NCI-H128 (cell line): ENCODE results near the gene AQP12B.
"Not testable (repeated sequence)": the region's sequence is repeated elsewhere in the genome, so short reads cannot be mapped to it uniquely, and the experiment has no call there.

Source experiments
- DNase-seq: peaks from one replicate; lab custom pipeline; 2025; ENCODE audit not compliant: unreplicated experiment; lab: John Stamatoyannopoulos, UW

AQP12B gene

GRCh38 chr2:240685771-240686371, 3.2 kb upstream of the AQP12B start:
- DNase-seq, result peak; percentile 16

DNA sequence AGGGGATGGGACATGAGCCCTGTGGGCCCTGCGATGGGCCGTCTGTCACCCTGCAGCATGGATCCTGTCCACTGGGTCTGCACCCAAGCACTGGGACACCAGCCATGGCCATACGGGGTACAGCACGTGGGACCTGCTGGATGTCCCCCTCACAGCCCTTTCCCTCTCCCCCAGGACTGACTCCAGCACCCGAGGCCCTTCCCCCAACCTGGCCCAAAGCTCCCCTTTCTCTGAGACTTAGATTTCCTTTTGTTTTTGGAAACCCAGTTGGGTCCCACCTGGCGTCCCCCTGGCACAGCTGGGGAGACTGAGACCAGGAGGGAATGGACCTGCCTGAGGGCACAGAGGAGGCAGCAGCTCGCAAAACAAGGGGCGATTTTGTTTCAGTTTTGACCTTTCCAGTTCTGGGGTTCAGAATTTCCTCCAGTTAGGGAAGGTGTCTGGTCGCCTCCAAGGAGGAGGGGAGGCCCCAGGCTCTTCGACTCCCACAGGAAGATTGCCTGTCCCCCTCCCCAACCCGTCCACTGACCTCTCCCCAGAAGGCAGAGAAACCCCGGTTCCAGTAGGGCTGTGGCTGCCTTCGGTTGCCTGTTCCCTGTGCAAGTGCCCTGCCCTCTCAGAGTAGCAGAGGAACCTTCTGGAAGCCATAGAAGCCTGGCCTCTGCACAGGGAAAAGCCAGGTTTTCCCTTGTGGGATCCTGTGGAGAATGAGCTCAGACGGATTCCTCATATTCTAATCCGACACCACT, 1.5 kb upstream of the AQP12B start:
- not testable (repeated sequence) for DNase-seq

DNA sequence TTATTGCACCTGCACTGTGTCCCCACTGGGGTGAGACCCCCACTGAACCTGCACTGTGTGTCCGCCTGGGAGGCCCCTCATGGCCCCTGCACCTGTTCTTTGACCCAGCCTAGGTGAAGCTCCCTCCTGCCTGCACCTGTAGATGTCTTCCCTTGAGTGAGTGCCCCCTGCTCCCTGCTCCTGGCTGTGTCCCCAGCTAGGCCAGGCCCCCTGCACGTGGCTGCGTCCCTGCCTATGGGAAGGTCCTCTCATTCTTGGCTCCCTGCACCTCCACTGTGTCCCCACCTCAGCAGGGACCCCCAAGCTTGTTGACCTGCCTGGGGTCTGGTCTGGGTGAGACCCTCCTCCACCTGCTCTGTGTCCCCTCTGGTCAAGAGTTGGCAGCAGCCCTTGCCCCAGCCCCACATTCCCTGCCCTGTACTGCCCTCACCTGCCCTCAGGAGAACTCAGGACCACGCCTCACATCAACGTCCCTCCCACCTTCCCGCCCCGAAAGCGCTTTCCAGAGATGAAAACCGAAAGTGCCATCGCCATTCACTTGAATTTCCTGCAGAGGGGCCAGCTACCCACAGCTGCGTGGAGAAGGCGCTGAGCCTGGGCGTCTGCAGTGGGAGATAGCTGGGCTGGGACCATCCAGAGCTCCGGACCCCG, 769 bp upstream of the AQP12B start:
- not testable (repeated sequence) for DNase-seq

DNA sequence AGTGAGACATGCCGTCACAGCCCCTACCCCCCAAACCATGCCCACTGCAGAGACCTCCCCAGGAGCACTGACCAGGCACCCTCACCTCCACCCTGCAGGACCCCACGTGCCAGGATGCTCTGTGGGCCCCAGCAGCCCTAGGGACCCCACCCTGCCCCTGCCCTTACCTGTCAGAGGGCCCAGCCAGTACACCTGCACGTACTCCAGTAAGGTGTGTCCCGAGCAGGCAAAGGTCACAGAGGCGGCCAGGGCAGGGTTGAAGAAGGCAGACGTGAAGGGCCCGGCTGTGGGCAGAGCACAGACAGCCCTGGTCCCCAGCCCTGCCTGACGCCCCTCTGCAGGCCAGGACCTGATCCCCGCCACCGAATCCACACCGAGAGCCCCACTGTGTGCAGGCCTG, 2.5 kb downstream of the AQP12B start:
- not testable (repeated sequence) for DNase-seq

DNA sequence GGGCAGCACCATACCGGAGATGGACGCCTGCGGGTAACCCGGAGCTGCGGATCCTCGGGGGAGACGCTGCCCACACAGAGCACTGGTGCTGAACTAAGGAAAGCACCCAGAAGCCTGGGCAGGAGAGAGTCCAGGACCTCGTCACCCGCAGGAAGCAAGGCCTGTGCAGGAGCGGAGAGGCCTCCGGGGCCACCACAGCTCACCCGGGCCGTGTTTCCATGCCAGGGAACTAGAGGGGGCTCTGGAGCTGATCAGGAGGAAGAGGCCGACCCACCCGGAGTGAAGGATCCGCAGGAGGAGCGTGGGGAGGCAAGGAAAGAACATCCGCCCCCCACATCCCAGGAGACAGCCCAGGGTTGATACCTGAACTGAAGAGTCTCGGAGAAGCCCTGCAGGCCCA, 3.8 kb downstream of the AQP12B start:
- not testable (repeated sequence) for DNase-seq

- not testable (repeated sequence) for DNase-seq
Observed at GRCh38 chr2:240678043-240678442, 4.6 kb downstream of the AQP12B start.

DNA sequence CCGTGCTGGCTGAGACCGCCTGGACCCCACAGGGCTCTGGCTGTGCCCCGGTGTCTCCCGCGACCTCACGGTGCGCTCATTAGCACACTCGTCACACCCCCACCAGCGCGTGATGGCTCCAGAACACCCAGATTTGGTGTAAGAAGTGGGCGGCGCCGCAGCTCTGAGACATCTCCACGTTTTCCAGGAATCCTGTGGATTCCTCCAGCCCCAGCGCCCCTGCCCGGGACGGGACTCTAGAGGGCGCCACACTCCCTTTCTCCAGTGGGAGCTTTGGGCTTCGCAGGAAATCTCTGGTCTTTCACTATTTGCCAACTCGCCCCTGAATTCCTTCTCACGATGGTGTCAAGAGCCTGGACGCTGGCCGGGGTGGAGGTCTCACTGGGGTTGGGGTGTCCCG, 7.3 kb downstream of the AQP12B start:
- not testable (repeated sequence) for DNase-seq

- DNase-seq, result not testable (repeated sequence)
Observed at GRCh38 chr2:240674461-240675184, 8.1 kb downstream of the AQP12B start.

DNA sequence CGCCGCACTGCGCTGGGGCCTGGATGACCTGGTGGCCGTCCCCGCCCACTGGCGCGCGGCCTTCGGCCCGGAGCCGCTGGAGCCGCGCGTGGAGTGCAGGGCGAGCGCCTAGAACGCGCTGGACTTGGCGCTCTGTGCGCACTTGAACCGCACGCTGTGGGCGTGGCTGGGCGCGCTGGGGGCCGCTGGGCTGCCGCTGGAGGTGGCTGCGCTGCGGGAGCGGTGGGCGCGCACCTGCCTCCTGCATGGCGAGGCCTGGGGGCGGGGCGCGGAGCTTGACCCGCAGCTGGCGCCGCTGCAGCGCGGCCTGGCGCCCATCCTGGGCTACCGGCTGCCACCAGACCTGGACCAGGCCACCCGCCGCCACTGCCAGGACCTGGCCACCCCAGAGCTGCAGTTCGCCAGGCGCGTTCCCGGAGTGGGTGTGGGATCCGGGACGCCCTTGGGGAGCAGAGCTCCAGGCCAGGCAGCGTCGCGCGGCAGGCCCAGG, 9.9 kb downstream of the AQP12B start:
- DNase-seq, result no peak

DNA sequence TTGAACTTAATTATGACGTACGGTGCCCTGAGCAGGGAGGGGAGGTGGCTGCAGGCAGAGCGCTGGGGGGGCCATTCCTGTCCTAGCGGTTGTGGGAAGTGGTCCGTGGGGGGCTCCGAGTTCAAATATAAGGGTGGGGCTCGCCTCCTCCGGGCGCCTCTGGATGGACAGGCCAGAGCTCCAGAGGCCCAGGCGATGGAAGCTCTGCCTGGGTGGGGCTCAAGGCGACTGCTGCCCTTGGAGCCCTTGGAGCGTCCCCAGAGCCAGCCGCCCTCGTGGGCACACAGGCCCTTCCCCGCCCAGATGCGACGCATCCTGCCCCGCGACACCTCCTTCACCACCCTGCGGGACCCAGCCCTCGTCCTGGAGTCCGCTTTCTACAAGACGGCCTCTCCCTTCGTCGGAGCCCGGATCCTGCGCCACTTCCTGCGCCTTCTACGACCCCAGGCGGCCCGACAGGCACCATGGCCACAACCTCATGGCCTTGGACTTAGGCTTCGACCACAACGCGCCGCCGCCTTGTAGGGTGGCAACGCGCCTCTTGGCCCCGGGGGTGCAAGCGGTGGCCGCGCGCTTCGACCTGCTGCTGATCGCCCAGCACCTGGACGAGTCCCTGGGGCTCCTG, 10.5 kb downstream of the AQP12B start:
- no peak for DNase-seq

GRCh38 chr2:240670950-240671349, 11.7 kb downstream of the AQP12B start:
- no peak for DNase-seq

- no peak for DNase-seq
Observed at GRCh38 chr2:240670402-240670801, 12.3 kb downstream of the AQP12B start.

GRCh38 chr2:240664622-240665021, 18.1 kb downstream of the AQP12B start:
- no peak for DNase-seq

DNA sequence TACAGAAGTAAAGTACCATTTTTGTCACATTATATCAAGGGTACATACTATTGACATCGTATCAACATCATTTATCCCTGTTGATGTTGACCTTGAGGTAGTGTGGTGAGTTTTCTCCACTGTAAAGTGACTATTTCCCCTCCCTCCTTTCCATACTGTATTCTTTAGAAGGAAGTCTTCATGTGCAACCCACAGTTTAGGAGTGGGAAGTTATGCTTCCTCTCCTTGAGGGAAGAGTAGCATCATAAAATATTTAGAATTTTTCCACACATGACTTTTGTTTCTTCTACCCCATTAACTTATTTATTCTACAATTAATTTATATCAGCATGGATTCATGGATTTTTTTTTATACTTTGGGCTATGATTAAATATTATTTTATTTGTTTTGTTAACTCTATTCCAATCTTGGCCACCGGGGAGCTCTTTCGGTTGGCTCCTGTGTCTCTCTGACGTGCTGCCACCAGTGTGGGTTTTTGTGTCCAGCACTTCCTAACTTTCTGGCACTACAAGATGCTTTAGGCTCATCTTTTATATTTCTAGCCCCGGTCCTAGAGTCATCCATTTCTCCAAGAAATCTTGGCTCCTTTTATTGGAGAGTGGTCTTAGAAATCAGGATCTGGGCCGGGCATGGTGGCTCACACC, 19.0 kb downstream of the AQP12B start:
- DNase-seq, result no peak

DNA sequence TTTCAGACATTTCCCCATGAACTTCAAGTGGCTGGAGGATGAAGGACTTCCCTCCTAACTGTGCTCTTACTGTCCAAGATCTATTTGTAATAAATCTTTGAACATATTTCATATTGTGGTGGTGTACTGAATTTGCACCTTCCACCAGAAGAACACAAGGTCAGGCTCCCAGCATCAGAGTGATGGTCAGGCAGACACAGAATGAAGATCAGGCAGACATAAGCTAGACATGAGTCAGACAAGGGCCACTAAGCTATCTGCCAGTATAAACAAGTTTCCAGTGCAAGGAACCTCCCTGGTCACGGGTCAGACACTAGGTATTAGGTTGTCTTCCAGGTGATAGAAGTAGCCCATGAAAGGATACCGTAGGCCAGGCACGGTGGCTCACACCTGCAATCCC, 20.0 kb downstream of the AQP12B start:
- DNase-seq, result no peak

DNA sequence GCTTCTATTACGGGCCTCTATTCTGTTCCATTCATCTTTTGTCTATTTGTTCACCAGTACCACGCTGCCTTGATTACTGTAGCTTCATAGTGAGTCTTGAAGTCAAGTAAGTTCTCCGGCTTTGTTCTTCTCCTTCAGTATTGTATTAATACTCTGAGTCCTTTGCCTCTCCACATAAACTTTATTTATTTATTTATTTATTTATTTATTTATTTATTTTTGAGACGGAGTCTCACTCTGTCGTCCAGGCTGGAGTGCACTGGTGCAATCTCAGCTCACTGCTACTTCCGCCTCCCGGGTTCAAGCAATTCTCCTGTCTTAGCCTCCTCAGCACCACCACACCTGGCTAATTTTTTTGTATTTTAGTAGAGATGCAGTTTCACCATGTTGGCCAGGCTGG, 22.8 kb downstream of the AQP12B start:
- not testable (repeated sequence) for DNase-seq

DNA sequence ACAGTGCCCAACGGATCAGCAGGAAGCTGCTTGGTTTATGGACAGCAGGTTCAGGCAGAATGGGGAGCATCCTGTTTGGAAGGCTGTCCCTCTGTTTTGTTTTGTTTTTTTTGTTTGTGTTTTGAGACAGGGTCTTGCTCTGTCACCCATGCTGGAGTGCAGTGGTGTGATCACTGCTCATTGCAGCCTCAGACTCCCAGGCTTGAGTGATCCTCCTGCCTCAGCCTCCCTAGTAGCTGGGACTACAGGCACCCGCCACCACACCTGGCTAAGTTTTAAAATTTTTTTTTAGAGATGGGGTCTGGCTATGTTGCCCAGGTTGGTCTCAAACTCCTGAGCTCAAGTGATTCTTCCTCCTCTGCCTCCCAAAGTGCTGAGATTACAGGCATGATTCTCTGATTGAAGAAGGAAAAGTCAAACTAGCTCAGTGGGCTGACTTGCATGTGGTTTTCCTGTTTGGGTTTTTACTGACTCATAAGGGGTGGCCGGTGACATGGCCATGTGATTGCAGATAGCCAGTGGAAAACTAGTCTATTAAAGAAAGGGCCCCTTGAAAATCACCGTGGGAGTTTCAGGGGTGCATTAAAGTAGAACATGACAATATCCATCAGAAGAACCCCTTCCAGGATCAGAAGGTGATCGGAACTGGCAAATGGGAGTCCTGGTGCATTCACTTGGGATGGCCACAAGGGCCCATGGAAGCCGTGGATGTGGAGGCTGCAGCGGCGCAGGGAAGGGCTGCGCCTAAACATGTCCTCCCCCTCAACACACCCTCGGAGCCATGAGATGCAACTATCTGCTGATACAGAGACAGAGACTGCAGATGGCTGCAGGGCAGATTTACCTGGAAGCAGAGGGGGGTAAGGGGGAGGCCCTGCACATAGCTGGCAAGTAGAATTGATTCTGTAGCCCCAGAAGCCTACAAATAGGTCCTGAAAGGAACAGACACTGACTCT, 26.5 kb downstream of the AQP12B start:
- DNase-seq, result no peak

- DNase-seq, result no peak
Observed at GRCh38 chr2:240651185-240651584, 31.5 kb downstream of the AQP12B start.

GRCh38 chr2:240650254-240650965, 32.3 kb downstream of the AQP12B start:
- DNase-seq, result no peak
